ENCODE results near the gene CLIP1.
"Not testable (repeated sequence)": the region's sequence is repeated elsewhere in the genome, so short reads cannot be mapped to it uniquely, and the experiment has no call there.

Gene CLIP1

GRCh38 chr12:122310626-122311333 lies 111.7 kb downstream of the CLIP1 start:
- no peak for DNase-seq (ENCODE audit: low read depth)

- DNase-seq (ENCODE audit: low read depth), result no peak
Measured at GRCh38 chr12:122309564-122310121, 112.8 kb downstream of the CLIP1 start.

GRCh38 chr12:122308811-122309210 lies 113.7 kb downstream of the CLIP1 start:
- DNase-seq (ENCODE audit: low read depth), result no peak

- DNase-seq (ENCODE audit: low read depth), result no peak
Measured at GRCh38 chr12:122306407-122306806, 116.1 kb downstream of the CLIP1 start.

GRCh38 chr12:122304924-122305323 lies 117.5 kb downstream of the CLIP1 start:
- DNase-seq (ENCODE audit: low read depth), result no peak

- DNase-seq (ENCODE audit: low read depth), result no peak
Measured at GRCh38 chr12:122303068-122303467, 119.4 kb downstream of the CLIP1 start.

GRCh38 chr12:122298071-122298748 lies 124.3 kb downstream of the CLIP1 start:
- no peak for DNase-seq (ENCODE audit: low read depth)

GRCh38 chr12:122297494-122297893 lies 125.0 kb downstream of the CLIP1 start:
- DNase-seq (ENCODE audit: low read depth), result no peak

- no peak for DNase-seq (ENCODE audit: low read depth)
Measured at GRCh38 chr12:122295877-122296276, 126.6 kb downstream of the CLIP1 start.

GRCh38 chr12:122293081-122293480 lies 129.4 kb downstream of the CLIP1 start:
- DNase-seq (ENCODE audit: low read depth), result no peak

- no peak for DNase-seq (ENCODE audit: low read depth)
Measured at GRCh38 chr12:122291431-122291830, 131.0 kb downstream of the CLIP1 start.

- no peak for DNase-seq (ENCODE audit: low read depth)
Measured at GRCh38 chr12:122283680-122284079, 138.8 kb downstream of the CLIP1 start.

GRCh38 chr12:122282061-122282460 lies 140.4 kb downstream of the CLIP1 start:
- peak; percentile 40 for DNase-seq (ENCODE audit: low read depth)

- no peak for DNase-seq (ENCODE audit: low read depth)
Measured at GRCh38 chr12:122276242-122276641, 146.2 kb downstream of the CLIP1 start.

- no peak for DNase-seq (ENCODE audit: low read depth)
Measured at GRCh38 chr12:122275459-122275858, 147.0 kb downstream of the CLIP1 start.

GRCh38 chr12:122266230-122266901 lies 156.1 kb downstream of the CLIP1 start, which contains the start of gene VPS33A:
Gene VPS33A (minus strand): TSS chr12:122266494. CDS start chr12:122266408, 86 bp downstream.
- DNase-seq (ENCODE audit: low read depth), result peak; percentile 94

GRCh38 chr12:122265886-122266229 lies 156.6 kb downstream of the CLIP1 start:
- DNase-seq (ENCODE audit: low read depth), result peak; percentile 2

- DNase-seq (ENCODE audit: low read depth), result no peak
Measured at GRCh38 chr12:122265476-122265875, 157.0 kb downstream of the CLIP1 start.

- not testable (repeated sequence) for DNase-seq (ENCODE audit: low read depth)
Measured at GRCh38 chr12:122260735-122261134, 161.7 kb downstream of the CLIP1 start.

- not testable (repeated sequence) for DNase-seq (ENCODE audit: low read depth)
Measured at GRCh38 chr12:122258939-122259338, 163.5 kb downstream of the CLIP1 start.

- DNase-seq (ENCODE audit: low read depth), result not testable (repeated sequence)
Measured at GRCh38 chr12:122258462-122258861, 164.0 kb downstream of the CLIP1 start.

- DNase-seq (ENCODE audit: low read depth), result no peak
Measured at GRCh38 chr12:122250536-122250935, 171.9 kb downstream of the CLIP1 start.

GRCh38 chr12:122250047-122250446 lies 172.4 kb downstream of the CLIP1 start:
- DNase-seq (ENCODE audit: low read depth), result no peak

All from stromal cell of bone marrow (primary cell).